Upper lobe of left lung (tissue), 4 donors: ENCODE measurements around the gene MMS22L.

Experiments used
- EP300 ChIP-seq, 4 donors: sonication (generic); formaldehyde crosslinking; IDR thresholded peaks; one replicate each; pipeline ENCODE4 v1.5.1; 2017; ENCODE audit warnings: antibody characterized with exemption in 4 of 4, control low read depth in 2 of 4
- POLR2A ChIP-seq, 4 donors: fragments of 450-650 bp; IDR thresholded peaks; one replicate each; pipeline ENCODE4 v1.5.1; 2016 to 2017; ENCODE audit warnings: antibody characterized with exemption in 4 of 4, mild to moderate bottlenecking in 2 of 4
- TF ChIP-seq, protein P1 (sequence below), 6 experiments: fragments of 450-650 bp in 4 of 6; fragments of 200-600 bp in 2 of 6; sonication (generic) in 2 of 6; IDR thresholded peaks; one replicate each; pipeline ENCODE4 v1.5.1; 2016 to 2019; ENCODE audit warnings: antibody characterized with exemption in 6 of 6

DNA sequence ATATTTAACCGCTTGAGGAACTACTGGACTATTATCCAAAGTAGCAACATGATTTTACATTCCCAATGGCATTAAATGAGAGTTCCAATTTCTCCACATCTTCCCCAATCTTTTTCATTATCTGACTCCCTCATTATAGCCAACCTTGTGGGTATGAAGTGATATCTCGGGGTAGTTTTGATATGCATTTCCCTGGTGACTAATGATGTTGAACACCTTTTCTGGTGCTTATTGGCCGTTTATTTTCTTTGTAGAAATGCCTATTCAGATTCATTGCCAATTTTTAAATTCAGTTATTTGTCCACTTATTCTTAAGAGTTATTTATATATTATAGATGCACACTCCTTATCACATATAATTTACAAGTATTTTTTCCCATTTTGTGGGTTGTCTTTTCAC lies 129.0 kb downstream of the MMS22L start:
- TF ChIP-seq, protein P1, sequence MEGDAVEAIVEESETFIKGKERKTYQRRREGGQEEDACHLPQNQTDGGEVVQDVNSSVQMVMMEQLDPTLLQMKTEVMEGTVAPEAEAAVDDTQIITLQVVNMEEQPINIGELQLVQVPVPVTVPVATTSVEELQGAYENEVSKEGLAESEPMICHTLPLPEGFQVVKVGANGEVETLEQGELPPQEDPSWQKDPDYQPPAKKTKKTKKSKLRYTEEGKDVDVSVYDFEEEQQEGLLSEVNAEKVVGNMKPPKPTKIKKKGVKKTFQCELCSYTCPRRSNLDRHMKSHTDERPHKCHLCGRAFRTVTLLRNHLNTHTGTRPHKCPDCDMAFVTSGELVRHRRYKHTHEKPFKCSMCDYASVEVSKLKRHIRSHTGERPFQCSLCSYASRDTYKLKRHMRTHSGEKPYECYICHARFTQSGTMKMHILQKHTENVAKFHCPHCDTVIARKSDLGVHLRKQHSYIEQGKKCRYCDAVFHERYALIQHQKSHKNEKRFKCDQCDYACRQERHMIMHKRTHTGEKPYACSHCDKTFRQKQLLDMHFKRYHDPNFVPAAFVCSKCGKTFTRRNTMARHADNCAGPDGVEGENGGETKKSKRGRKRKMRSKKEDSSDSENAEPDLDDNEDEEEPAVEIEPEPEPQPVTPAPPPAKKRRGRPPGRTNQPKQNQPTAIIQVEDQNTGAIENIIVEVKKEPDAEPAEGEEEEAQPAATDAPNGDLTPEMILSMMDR (IDR thresholded peaks at IDR 0.05) = no peak
- TF ChIP-seq POLR2A (IDR thresholded peaks at IDR 0.05) (no peak), EP300 (IDR thresholded peaks at IDR 0.05) (no peak)
